GM18909 (cell line): ENCODE measurements around the gene LSR.

Source experiments
- ATAC-seq: cut with Tn5 transposase; IDR thresholded peaks from one replicate; pipeline ENCODE4 v1.9.1; 2021; ENCODE audit warnings: mild to moderate bottlenecking; ENCODE audit not compliant: unreplicated experiment, poor library complexity

LSR gene

GRCh38 chr19:35240327-35240726 is 8.5 kb upstream of the LSR start:
- ATAC-seq: no peak

GRCh38 chr19:35241417-35241816 is 7.4 kb upstream of the LSR start:
- ATAC-seq: no peak

- no peak for ATAC-seq
These were observed 2.2 kb upstream of the LSR start for GRCh38 chr19:35246466-35247092.

GRCh38 chr19:35247526-35248309 is 1.1 kb upstream of the LSR start:
- ATAC-seq: peak; percentile 33

- peak; percentile 4 for ATAC-seq
These were observed 495 bp downstream of the LSR start for GRCh38 chr19:35249146-35249847.

- no peak for ATAC-seq
These were observed 1.3 kb downstream of the LSR start for GRCh38 chr19:35249848-35250711.

- no peak for ATAC-seq
These were observed 2.7 kb downstream of the LSR start for GRCh38 chr19:35251456-35251855.

- no peak for ATAC-seq
These were observed 4.8 kb downstream of the LSR start for GRCh38 chr19:35253316-35254286.

GRCh38 chr19:35254341-35255297 is 5.8 kb downstream of the LSR start:
- ATAC-seq: no peak

GRCh38 chr19:35256566-35256965 is 7.8 kb downstream of the LSR start:
- ATAC-seq: no peak

- no peak for ATAC-seq
These were observed 8.3 kb downstream of the LSR start for GRCh38 chr19:35257113-35257461.

- ATAC-seq: no peak
These were observed 12.0 kb downstream of the LSR start for GRCh38 chr19:35260694-35261304.

GRCh38 chr19:35261356-35262100 is 12.7 kb downstream of the LSR start:
- no peak for ATAC-seq

- no peak for ATAC-seq
These were observed 13.4 kb downstream of the LSR start for GRCh38 chr19:35262101-35262761.

- no peak for ATAC-seq
These were observed 15.7 kb downstream of the LSR start for GRCh38 chr19:35264268-35265125.
